NCI-H1105 treated with DMSO at 0.1 percent for 48 hours (cell line): ENCODE results near the gene SDHAF2.
"Not testable (repeated sequence)": the region's sequence is repeated elsewhere in the genome, so short reads cannot be mapped to it uniquely, and the experiment has no call there.

Experiments used
- DNase-seq: peaks from one replicate; lab custom pipeline; 2025; lab: John Stamatoyannopoulos, UW

SDHAF2 gene

GRCh38 chr11:61429691-61430582, at the start of gene SDHAF2, which contains the start of gene CPSF7:
TSS of gene SDHAF2 (plus strand) at chr11:61430124. CDS start at chr11:61430147, 23 bp downstream.
TSS of gene CPSF7 (minus strand) at chr11:61429975. CDS start at chr11:61429235, 740 bp downstream.
- DNase-seq, result peak; percentile 91

GRCh38 chr11:61380884-61381283, 49.0 kb upstream of the SDHAF2 start:
- no peak for DNase-seq

GRCh38 chr11:61383859-61384258, 46.1 kb upstream of the SDHAF2 start:
- not testable (repeated sequence) for DNase-seq

- no peak for DNase-seq
Observed at GRCh38 chr11:61384271-61385242, 45.4 kb upstream of the SDHAF2 start.

- DNase-seq, result no peak
Observed at GRCh38 chr11:61390161-61390560, 39.8 kb upstream of the SDHAF2 start.

GRCh38 chr11:61392981-61393595, 36.8 kb upstream of the SDHAF2 start:
- peak; percentile 9 for DNase-seq

- DNase-seq, result no peak
Observed at GRCh38 chr11:61401173-61401572, 28.8 kb upstream of the SDHAF2 start.

GRCh38 chr11:61401573-61401972, 28.4 kb upstream of the SDHAF2 start:
- no peak for DNase-seq

- no peak for DNase-seq
Observed at GRCh38 chr11:61403658-61404057, 26.3 kb upstream of the SDHAF2 start.

- no peak for DNase-seq
Observed at GRCh38 chr11:61404103-61404502, 25.8 kb upstream of the SDHAF2 start.

GRCh38 chr11:61404641-61405040, 25.3 kb upstream of the SDHAF2 start:
- DNase-seq, result no peak

- no peak for DNase-seq
Observed at GRCh38 chr11:61406067-61406466, 23.9 kb upstream of the SDHAF2 start.

- DNase-seq, result no peak
Observed at GRCh38 chr11:61406991-61407728, 22.8 kb upstream of the SDHAF2 start.

GRCh38 chr11:61411589-61411988, 18.3 kb upstream of the SDHAF2 start:
- DNase-seq, result no peak

- no peak for DNase-seq
Observed at GRCh38 chr11:61413496-61413895, 16.4 kb upstream of the SDHAF2 start.

- DNase-seq, result no peak
Observed at GRCh38 chr11:61414547-61414946, 15.4 kb upstream of the SDHAF2 start.

GRCh38 chr11:61415381-61415780, 14.5 kb upstream of the SDHAF2 start:
- DNase-seq, result no peak

- DNase-seq, result no peak
Observed at GRCh38 chr11:61416941-61417340, 13.0 kb upstream of the SDHAF2 start.

GRCh38 chr11:61417670-61418069, 12.3 kb upstream of the SDHAF2 start:
- no peak for DNase-seq

GRCh38 chr11:61418136-61418535, 11.8 kb upstream of the SDHAF2 start:
- DNase-seq, result no peak

GRCh38 chr11:61422226-61422625, 7.7 kb upstream of the SDHAF2 start:
- DNase-seq, result no peak
